Measurements from ENCODE around the gene CMPK1. TPM values are rescaled to one million over a fixed set of nuclear protein-coding genes. Genes with fewer than 3 reads are reported as not detected.

Gene CMPK1
- total RNA-seq, 1 experiment from 2014 or later, result 28.7 TPM

DNA sequence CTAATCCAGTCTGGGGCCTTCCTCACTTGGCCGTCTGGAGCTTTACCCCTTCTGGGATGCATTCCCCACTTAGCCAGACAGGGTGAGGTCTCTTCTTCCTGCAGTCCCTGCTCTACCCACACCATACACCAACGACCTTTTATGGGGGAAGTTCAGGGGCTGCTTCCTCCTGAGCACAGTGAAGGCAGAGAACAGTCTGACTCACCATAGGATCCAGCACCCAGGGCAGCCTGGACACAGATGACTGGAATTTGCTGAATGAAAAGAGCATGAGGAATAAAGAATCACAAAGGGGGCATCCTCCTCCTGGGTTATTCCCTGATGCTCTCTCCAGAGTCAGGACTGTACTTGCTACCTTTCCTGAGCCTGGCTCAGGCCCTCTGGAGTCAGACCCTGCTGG lies 77.8 kb downstream of the CMPK1 start:
- H3K9ac ChIP-seq (ENCODE audit: extremely low read depth, insufficient read length, low read length), result no peak overlapping the region
- no peak overlapping the region for H2BK12ac ChIP-seq (ENCODE audit: insufficient read length, low read depth, low read length)
- no peak overlapping the region for H2BK15ac ChIP-seq (ENCODE audit: low read depth, low read length)
- H2AFZ ChIP-seq (ENCODE audit: low read length), result no peak overlapping the region
- no peaks in the 10 kb centered on the region for H4K20me1 ChIP-seq (ENCODE audit: control insufficient read depth, insufficient read depth, insufficient read length)
- no peak overlapping the region for H2BK5ac ChIP-seq (ENCODE audit: insufficient read length, low read length)
- H3K9me3 Mint-ChIP-seq, result no peaks in the 10 kb centered on the region; a peak in 2 of 5 replicates
- H3K4me2 ChIP-seq (ENCODE audit: insufficient read depth, insufficient read length, low read length), result no peak overlapping the region
- no peak overlapping the region for H3K4ac ChIP-seq (ENCODE audit: low read depth, low read length)
- WGBS (ENCODE audit: extremely low coverage, insufficient read length, low lambda C conversion rate), result no CpG with 5 or more reads among the region's 2 CpGs
- no peak for DNase-seq
- no peak overlapping the region for H3K23ac ChIP-seq (ENCODE audit: insufficient read length, low read depth, low read length)
- TF ChIP-seq, protein P1, sequence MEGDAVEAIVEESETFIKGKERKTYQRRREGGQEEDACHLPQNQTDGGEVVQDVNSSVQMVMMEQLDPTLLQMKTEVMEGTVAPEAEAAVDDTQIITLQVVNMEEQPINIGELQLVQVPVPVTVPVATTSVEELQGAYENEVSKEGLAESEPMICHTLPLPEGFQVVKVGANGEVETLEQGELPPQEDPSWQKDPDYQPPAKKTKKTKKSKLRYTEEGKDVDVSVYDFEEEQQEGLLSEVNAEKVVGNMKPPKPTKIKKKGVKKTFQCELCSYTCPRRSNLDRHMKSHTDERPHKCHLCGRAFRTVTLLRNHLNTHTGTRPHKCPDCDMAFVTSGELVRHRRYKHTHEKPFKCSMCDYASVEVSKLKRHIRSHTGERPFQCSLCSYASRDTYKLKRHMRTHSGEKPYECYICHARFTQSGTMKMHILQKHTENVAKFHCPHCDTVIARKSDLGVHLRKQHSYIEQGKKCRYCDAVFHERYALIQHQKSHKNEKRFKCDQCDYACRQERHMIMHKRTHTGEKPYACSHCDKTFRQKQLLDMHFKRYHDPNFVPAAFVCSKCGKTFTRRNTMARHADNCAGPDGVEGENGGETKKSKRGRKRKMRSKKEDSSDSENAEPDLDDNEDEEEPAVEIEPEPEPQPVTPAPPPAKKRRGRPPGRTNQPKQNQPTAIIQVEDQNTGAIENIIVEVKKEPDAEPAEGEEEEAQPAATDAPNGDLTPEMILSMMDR (conservative IDR thresholded peaks at IDR 0.05), result no peak
- H2BK20ac ChIP-seq (ENCODE audit: low read depth, low read length, poor library complexity, severe bottlenecking), result no peak overlapping the region
- H3K14ac ChIP-seq (ENCODE audit: insufficient read depth, low read length), result no peak overlapping the region
- H3K27ac Mint-ChIP-seq, result no peak overlapping the region
- no peaks in the 10 kb centered on the region for H3K79me1 ChIP-seq (ENCODE audit: insufficient read depth, low read depth, low read length, poor library complexity, severe bottlenecking)
- H2BK120ac ChIP-seq (ENCODE audit: low read depth, low read length, poor library complexity, severe bottlenecking), result no peak overlapping the region
- no peak overlapping the region for H2AK5ac ChIP-seq (ENCODE audit: insufficient read length, low read length)
- H3K23me2 ChIP-seq (ENCODE audit: insufficient read length, low read depth, low read length, poor library complexity, severe bottlenecking), result no peaks in the 10 kb centered on the region
- no peak overlapping the region for H4K91ac ChIP-seq (ENCODE audit: insufficient read length, low read depth, low read length)
- H3K27ac ChIP-seq (ENCODE audit: insufficient read length, low read depth, low read length), result no peak overlapping the region
- H3K9me3 ChIP-seq (ENCODE audit: control insufficient read depth, low read depth, low read length), result no peaks in the 10 kb centered on the region
- H3T11ph ChIP-seq (ENCODE audit: low read length), result no peak overlapping the region
- no peaks in the 10 kb centered on the region for H3K79me2 ChIP-seq (ENCODE audit: insufficient read depth, low read length)
- H3K4me1 ChIP-seq (ENCODE audit: insufficient read depth, low read length), result no peaks in the 10 kb centered on the region
- H4K5ac ChIP-seq (ENCODE audit: insufficient read length, low read depth, low read length), result no peak overlapping the region
- no peak overlapping the region for H3K56ac ChIP-seq (ENCODE audit: insufficient read length, low read depth, low read length)
- peaks cover 20% of the 10 kb centered on the region; the same call in 1 of the 2 replicates for H3K27me3 ChIP-seq (ENCODE audit: insufficient read depth, low read length)
- H4K8ac ChIP-seq (replicated peaks; ENCODE audit: insufficient read length, low read depth, low read length), result no peak overlapping the region
- H3K18ac ChIP-seq (ENCODE audit: insufficient read length, low read depth, low read length), result no peak overlapping the region
- peaks cover 81% of the 10 kb centered on the region for H3K27me3 Mint-ChIP-seq (ENCODE audit: low read depth)
- H3K4me3 Mint-ChIP-seq, result no peak overlapping the region
- no peaks in the 10 kb centered on the region; a peak in 1 of 7 replicates for H3K36me3 Mint-ChIP-seq (ENCODE audit: insufficient read depth in 1 of 3, low read depth in 3 of 3)
- peaks cover 0 to 7% of the 10 kb centered on the region in 2 experiments; a peak in 2 of 4 replicates for H3K4me1 Mint-ChIP-seq

Measured in H9 (cell line).